Epithelial cell of proximal tubule (primary cell): ENCODE results near the gene FNDC3B. TPM values are rescaled to one million over a fixed set of nuclear protein-coding genes. Genes with fewer than 3 reads are reported as not detected.
A peak's percentile ranks its signal among the peaks of the same experiment; 100 is the strongest.

ENCODE experiments used
- DNase-seq: peaks from one replicate; pipeline ENCODE4 v3.0.0-alpha.2; 2011; ENCODE audit warnings: low read depth
- H3K4me3 ChIP-seq: 2 replicates; pipeline ENCODE4 v1.5.1; 2011; ENCODE audit warnings: low read depth, mild to moderate bottlenecking, low read length
- total RNA-seq: library from RNA; depleted of rRNA; stranded (reverse); fragments of >200 nt; gene quantifications from 2 replicates; pipeline ENCODE4 v1.2.3, GENCODE V29; 2015
- TF ChIP-seq, protein P1 (sequence below): conservative IDR thresholded peaks from 2 replicates; pipeline ENCODE4 v1.5.1; 2012; ENCODE audit warnings: low read depth, mild to moderate bottlenecking, low read length

FNDC3B gene
- total RNA-seq, 1 donor from 2014 or later: 37.3 TPM

DNA sequence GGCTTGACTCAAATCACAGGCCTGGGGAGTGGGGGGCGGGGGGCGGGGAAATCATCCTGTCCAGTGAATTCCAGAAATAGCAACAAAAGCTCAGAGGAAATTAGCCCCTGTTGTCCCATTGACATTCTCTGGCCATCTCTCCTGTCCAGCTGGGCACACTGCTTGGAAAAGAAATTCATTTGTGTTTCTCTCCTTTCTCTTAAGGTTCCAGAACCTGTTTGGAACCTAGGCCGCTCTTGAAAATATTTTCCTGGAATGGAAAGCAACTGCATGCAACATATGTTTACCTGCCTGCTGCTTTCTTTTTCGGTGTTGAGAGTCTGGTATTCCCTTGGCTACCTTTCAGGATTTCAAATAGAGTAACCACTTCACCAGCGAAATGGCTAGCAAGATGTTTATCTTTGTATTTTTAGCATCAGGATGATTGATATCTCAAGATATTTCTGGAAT is 239.8 kb downstream of the FNDC3B start:
- no peak overlapping the region for H3K4me3 ChIP-seq
- DNase-seq: no peak
- TF ChIP-seq, protein P1, sequence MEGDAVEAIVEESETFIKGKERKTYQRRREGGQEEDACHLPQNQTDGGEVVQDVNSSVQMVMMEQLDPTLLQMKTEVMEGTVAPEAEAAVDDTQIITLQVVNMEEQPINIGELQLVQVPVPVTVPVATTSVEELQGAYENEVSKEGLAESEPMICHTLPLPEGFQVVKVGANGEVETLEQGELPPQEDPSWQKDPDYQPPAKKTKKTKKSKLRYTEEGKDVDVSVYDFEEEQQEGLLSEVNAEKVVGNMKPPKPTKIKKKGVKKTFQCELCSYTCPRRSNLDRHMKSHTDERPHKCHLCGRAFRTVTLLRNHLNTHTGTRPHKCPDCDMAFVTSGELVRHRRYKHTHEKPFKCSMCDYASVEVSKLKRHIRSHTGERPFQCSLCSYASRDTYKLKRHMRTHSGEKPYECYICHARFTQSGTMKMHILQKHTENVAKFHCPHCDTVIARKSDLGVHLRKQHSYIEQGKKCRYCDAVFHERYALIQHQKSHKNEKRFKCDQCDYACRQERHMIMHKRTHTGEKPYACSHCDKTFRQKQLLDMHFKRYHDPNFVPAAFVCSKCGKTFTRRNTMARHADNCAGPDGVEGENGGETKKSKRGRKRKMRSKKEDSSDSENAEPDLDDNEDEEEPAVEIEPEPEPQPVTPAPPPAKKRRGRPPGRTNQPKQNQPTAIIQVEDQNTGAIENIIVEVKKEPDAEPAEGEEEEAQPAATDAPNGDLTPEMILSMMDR: no peak

DNA sequence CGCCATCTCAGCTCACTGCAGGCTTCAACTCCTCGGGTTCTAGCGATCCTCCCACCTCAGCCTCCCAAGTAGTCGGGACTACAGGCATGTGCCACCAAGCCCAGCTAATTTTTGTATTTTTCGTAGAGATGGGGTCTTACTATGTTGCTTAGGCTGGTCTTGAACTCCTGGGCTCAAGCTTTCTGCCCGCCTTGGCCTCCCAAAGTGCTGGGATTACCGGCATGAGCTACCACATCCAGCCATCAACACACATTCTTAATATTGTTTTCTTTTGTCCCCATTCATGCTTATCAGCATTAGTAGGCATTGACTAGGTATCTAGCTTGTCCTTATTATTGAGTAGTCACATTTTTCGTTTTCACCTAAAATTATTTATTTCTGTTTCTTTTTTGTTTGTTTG is 240.6 kb downstream of the FNDC3B start:
- H3K4me3 ChIP-seq: no peak overlapping the region
- TF ChIP-seq, protein P1: no peak
- DNase-seq: no peak

DNA sequence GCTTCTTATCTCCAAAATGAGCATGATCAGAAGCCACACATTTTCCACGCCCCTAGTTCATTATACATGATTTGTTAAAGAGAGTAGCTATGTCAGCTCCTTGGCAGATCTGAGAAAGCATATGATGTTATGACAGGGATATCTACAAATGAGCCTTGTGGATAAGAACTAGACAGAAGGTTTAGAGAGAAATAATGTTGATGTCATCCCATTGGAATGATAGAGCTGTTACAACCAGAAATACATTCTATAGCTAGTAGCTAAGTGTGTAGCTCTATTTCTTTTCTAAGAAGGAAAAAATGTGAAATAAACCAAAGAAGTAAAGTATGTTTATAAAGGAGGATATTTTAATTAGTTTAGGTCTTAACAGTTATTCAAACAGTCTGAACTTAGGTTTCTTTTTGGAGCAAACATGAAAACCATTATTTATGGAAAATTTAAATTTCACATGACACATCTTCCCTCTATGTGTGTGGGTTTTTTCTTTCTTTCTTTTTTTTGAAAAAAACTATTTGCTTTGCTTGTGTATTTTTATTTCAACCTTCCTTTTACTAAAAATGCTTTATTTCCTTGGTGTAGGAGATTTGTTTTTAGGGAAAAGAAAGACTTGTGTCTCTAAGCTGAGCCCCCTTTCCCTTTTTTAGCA is 241.2 kb downstream of the FNDC3B start:
- TF ChIP-seq, protein P1: no peak
- peak; percentile 15 for DNase-seq
- no peak overlapping the region for H3K4me3 ChIP-seq

DNA sequence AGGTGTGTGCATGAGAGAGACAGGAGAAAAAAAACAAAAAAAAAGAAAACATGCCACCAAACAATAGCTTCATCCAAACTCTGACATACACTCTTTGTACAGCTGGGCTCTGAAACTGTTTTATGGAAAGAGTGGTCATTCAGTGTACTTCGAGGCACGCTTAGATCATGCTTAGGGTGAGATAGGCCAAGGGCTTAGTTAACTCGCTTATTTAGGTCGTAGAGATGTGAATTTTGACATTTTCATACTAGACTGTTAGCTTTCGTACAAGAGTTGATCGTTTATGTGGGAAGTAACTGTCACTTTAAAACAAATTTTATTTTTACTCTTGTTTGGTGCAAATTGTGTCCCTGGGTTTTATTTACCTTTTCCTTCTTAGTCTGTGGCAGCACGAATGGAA is 242.5 kb downstream of the FNDC3B start:
- H3K4me3 ChIP-seq: no peak overlapping the region
- no peak for DNase-seq
- TF ChIP-seq, protein P1: no peak

DNA sequence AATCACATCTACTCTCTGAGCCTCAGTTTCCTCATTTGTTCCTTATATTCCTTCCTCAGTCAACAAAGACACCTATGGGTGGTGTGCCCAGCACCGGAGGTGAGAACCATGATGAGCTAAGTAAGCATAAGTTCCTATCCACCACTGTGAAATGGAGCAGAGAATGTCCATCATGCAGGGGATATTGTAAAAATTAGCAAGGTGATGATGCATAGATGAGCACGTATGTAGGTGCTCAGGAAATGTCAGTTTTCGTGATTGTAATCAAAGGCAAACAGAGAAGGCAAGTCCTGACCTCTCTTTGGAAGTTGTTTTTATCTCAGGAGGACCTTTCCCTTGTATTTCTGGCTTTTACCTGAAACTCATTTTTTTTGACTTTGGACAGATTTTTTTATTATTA is 243.5 kb downstream of the FNDC3B start:
- no peak overlapping the region for H3K4me3 ChIP-seq
- TF ChIP-seq, protein P1: no peak
- no peak for DNase-seq

DNA sequence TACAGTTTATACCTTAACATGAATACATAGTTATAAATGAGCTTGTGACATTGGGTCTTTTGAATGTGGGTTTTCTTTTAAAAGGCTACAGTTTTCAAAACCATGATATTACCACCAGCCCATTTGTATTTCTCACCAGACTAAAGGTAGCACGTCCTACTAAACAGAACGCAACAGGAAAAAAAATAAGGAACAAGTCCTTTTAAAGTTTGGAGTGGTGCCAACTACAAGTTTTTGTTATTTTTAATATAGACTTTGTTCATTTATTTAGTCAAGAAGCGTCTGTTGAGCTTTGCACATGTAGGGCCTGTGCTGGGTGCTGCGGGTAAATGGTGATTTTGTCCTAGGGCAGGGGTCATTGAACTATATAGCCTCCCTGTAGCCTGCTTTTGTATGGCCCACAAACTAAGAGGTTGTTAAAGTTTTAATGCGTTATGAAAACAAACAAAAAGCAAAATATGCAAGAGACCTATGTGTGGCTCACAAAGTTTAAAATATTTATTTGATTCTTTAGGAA is 244.5 kb downstream of the FNDC3B start:
- H3K4me3 ChIP-seq: no peak overlapping the region
- TF ChIP-seq, protein P1: no peak
- DNase-seq: no peak

DNA sequence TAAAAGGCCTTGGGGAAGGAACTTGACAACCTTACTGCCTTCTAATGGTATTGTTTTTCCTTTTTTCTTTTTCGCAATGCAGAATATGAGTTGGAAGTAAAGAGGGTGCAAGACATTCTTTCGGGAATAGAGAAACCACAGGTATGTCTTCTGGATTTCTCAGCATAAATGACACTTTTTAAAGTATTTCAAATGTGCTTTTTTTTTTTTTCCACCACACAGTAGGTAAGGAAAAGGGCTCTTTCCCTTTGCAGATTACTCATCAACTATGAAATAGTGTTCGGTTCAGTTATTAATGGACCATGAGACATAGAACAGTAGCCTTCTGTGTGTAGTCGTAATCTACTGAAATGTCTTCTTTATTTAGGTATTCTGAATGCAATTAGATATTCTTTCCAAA is 246.5 kb downstream of the FNDC3B start:
- TF ChIP-seq, protein P1: no peak
- peak; percentile 22 for DNase-seq
- no peak overlapping the region for H3K4me3 ChIP-seq
